DOHH2 (cell line): ENCODE data around the gene BAG5.

ENCODE experiments used
- H3F3A ChIP-seq: fragments of 200-600 bp; sonication (generic), shearing (Covaris generic); 2 replicates; pipeline ENCODE4 v1.6.0; 2016; ENCODE audit warnings: antibody characterized with exemption, mild to moderate bottlenecking; ENCODE audit not compliant: control insufficient read depth, insufficient read depth
- H3K27ac ChIP-seq: fragments of 200-600 bp; sonication (generic); 2 replicates; pipeline ENCODE4 v1.5.1; 2014; ENCODE audit warnings: low read depth, mild to moderate bottlenecking, low read length, moderate library complexity
- H3K27me3 ChIP-seq: fragments of 200-600 bp; sonication (generic); 2 replicates; pipeline ENCODE4 v1.6.1; 2014; ENCODE audit warnings: mild to moderate bottlenecking, low read length, mixed read lengths; ENCODE audit not compliant: control insufficient read depth
- H3K36me3 ChIP-seq: fragments of 200-600 bp; sonication (generic); 2 replicates; pipeline ENCODE4 v1.6.1; 2014; ENCODE audit warnings: mild to moderate bottlenecking, low read length, moderate library complexity, mixed read lengths; ENCODE audit not compliant: control insufficient read depth
- H3K4me1 ChIP-seq: fragments of 200-600 bp; sonication (generic); 2 replicates; pipeline ENCODE4 v1.6.1; 2014; ENCODE audit warnings: mild to moderate bottlenecking, low read length, mixed read lengths; ENCODE audit not compliant: control insufficient read depth
- H3K4me2 ChIP-seq: fragments of 200-600 bp; sonication (generic); 2 replicates; pipeline ENCODE4 v1.6.0; 2014; ENCODE audit warnings: mild to moderate bottlenecking, low read length, moderate library complexity
- H3K4me3 ChIP-seq: fragments of 200-600 bp; sonication (generic); 2 replicates; pipeline ENCODE4 v1.5.1; 2014; ENCODE audit warnings: mild to moderate bottlenecking, low read length, mixed read lengths
- H3K79me2 ChIP-seq: fragments of 200-600 bp; sonication (generic); 2 replicates; pipeline ENCODE4 v1.6.1; 2014; ENCODE audit warnings: mild to moderate bottlenecking, low read length, mixed read lengths; ENCODE audit not compliant: control insufficient read depth
- H3K9me2 ChIP-seq: fragments of 200-600 bp; sonication (generic); replicated peaks from 2 replicates; pipeline ENCODE4 v1.6.1; 2014; ENCODE audit warnings: mild to moderate bottlenecking, low read length, mixed read lengths; ENCODE audit not compliant: control insufficient read depth
- H3K9me3 ChIP-seq: fragments of 200-600 bp; sonication (generic); 2 replicates; pipeline ENCODE4 v1.6.1; 2014; ENCODE audit warnings: antibody characterized with exemption, low read length, mixed read lengths; ENCODE audit not compliant: control insufficient read depth, insufficient read depth
- H4K20me1 ChIP-seq: fragments of 200-600 bp; sonication (generic); 2 replicates; pipeline ENCODE4 v1.6.0; 2014; ENCODE audit warnings: low read depth, mild to moderate bottlenecking, antibody characterized with exemption, low read length, moderate library complexity; ENCODE audit not compliant: control insufficient read depth, insufficient read depth
- CTCF ChIP-seq: fragments of 200-600 bp; sonication (generic); IDR thresholded peaks from one replicate; pipeline ENCODE4 v1.5.1; 2014; ENCODE audit warnings: antibody characterized with exemption, mild to moderate bottlenecking, low read depth, low read length; ENCODE audit not compliant: poor library complexity, severe bottlenecking
- EZH2phosphoT487 ChIP-seq: fragments of 200-600 bp; sonication (generic); IDR thresholded peaks from 2 replicates; pipeline ENCODE4 v1.6.1; 2017; ENCODE audit warnings: borderline replicate concordance, mild to moderate bottlenecking, antibody characterized with exemption, low read length, moderate library complexity, mixed read lengths

BAG5 gene

DNA sequence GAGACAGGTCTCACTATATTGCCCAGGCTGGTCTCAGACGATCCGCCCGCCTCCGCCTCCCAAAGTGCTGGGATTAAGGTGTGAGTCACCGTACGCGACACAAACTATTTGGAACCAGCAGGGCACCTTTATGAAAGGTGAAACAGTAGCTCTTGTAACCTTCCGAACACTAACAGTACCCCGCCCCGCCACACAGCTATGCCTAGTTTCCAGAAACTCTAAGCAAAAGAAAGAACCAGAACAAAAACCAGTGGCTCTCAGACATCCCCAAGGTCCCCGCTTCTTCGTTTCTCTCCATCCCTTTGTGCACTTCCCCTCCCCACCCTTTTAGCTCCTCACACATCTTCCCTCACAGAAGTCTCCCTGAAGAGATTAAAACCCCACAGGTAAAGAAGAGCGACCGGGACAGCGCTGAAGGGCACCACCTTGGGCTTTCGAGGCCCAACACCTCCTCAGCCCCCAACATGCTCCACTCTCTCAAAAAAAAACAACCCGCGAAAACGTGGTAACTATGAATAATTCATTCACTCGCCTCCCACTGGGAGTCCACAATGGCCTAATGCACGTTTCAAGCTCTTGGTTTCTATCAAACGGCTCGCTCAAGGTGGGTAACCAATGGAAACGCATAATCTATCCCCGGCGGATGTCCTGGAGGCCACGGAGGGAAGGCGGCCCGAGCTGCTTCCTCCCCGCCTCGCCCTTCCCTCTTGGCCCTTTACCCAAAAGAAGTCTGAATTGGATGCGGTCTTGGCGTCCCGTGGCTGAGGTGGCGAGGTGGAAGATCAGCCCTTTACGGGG, 877 bp downstream of the BAG5 start:
- Histone ChIP-seq H3K36me3 (peaks cover 45% of the 10 kb centered on the region), H3K4me3 (peak overlapping the region; percentile 92), H3K9me2 (no peaks in the 10 kb centered on the region), H3K4me2 (peak overlapping the region; percentile 95), H3K79me2 (peaks cover 97% of the 10 kb centered on the region), H3K27ac (peak overlapping the region; percentile 58), H3F3A (peaks cover 15% of the 10 kb centered on the region), H3K27me3 (no peaks in the 10 kb centered on the region), H3K4me1 (peaks cover 33% of the 10 kb centered on the region), H4K20me1 (peaks cover 38% of the 10 kb centered on the region), H3K9me3 (no peaks in the 10 kb centered on the region)
- TF ChIP-seq CTCF (no peak), EZH2phosphoT487 (no peak)

DNA sequence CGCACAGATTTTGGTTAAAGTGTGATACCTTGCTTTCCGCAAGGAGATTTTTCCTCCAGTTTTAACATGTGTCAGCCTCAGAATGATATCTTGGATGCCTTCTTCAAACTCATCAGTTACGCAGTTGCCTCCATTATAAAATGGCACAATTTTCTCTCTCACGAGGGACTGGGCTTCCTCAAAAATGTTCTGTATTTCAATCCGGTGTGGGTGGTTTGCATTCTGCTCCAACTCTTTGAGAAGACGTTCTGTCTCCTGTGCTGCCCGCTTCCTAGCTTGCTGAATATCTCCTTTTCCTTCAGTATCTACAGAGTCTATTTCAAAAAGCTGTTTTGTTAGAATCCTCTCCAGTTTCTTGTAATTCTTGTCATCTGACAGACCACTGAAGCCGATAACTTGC, 1.8 kb downstream of the BAG5 start:
- Histone ChIP-seq H3K36me3 (peaks cover 45% of the 10 kb centered on the region), H3K27ac (no peak overlapping the region), H3K4me1 (peaks cover 33% of the 10 kb centered on the region), H3K9me2 (no peaks in the 10 kb centered on the region), H3K4me2 (peak overlapping the region; percentile 95), H4K20me1 (peaks cover 38% of the 10 kb centered on the region), H3K27me3 (no peaks in the 10 kb centered on the region), H3K79me2 (peaks cover 95% of the 10 kb centered on the region), H3F3A (peaks cover 17% of the 10 kb centered on the region), H3K4me3 (peak overlapping the region; percentile 92), H3K9me3 (no peaks in the 10 kb centered on the region)
- TF ChIP-seq EZH2phosphoT487 (no peak), CTCF (no peak)

DNA sequence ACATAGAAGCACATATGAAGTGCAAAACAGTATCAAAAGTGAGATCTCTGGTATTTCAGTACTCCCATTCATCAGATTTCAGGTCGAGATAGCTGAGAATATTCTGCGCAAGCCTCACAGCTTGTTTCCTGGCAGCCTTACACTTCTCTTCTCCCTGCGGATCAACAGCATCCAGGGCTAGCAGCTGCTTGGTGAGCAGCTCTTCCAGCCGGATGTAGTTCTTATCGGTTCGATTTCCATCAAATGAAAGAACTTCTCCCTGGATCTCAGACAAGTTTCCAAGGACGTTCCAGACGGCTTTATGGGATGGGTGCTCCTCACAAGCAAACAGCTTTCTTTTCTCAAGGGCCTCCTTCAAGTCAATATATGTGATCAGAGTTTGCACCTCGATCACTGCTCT, 2.7 kb downstream of the BAG5 start:
- Histone ChIP-seq H3K9me3 (no peaks in the 10 kb centered on the region), H3F3A (peaks cover 17% of the 10 kb centered on the region), H3K4me2 (no peak overlapping the region), H4K20me1 (peaks cover 38% of the 10 kb centered on the region), H3K79me2 (peaks cover 91% of the 10 kb centered on the region), H3K4me3 (no peak overlapping the region), H3K27me3 (no peaks in the 10 kb centered on the region), H3K4me1 (peaks cover 29% of the 10 kb centered on the region), H3K27ac (no peak overlapping the region), H3K9me2 (no peaks in the 10 kb centered on the region), H3K36me3 (peaks cover 45% of the 10 kb centered on the region)
- TF ChIP-seq EZH2phosphoT487 (no peak), CTCF (no peak)
